Gastrocnemius medialis (tissue), 4 donors: ENCODE measurements around the gene SIPA1. TPM values are rescaled to one million over a fixed set of nuclear protein-coding genes. Genes with fewer than 3 reads are reported as not detected.

Experiments used
- ATAC-seq, 2 donors: fragments of 150-250 bp; one replicate each; pipeline ENCODE4 v1.9.1; 2016
- DNase-seq, 2 donors: peaks; one replicate each; pipeline ENCODE4 v3.0.0-alpha.2; 2019
- H3K27ac ChIP-seq, 4 donors: fragments of 200-600 bp; sonication (generic); 1 replicate in 1 of 4; 2 replicates in 3 of 4; pipeline ENCODE4 v1.5.1; 2016 to 2018; ENCODE audit warnings: mild to moderate bottlenecking in 2 of 4, moderate library complexity in 1 of 4
- H3K27me3 ChIP-seq, 3 donors: fragments of 200-600 bp; sonication (generic) in 2 of 3; 1 replicate in 1 of 3; 2 replicates in 2 of 3; pipeline versions ENCODE4 v1.5.1 to v1.6.0; 2016 to 2019; ENCODE audit warnings: mild to moderate bottlenecking in 1 of 3, moderate library complexity in 1 of 3
- H3K36me3 ChIP-seq, 2 donors: fragments of 200-600 bp; sonication (generic) in 1 of 2; one replicate each; pipeline ENCODE4 v1.5.1; 2017 to 2018
- H3K4me1 ChIP-seq, 2 donors: fragments of 200-600 bp; sonication (generic) in 1 of 2; one replicate each; pipeline ENCODE4 v1.5.1; 2016 to 2017; ENCODE audit warnings: mild to moderate bottlenecking in 2 of 2
- H3K4me3 ChIP-seq, 4 donors: fragments of 200-600 bp; sonication (generic) in 3 of 4; 1 replicate in 1 of 4; 2 replicates in 3 of 4; pipeline ENCODE4 v1.5.1; 2016 to 2019; ENCODE audit warnings: mild to moderate bottlenecking in 2 of 4
- H3K9me3 ChIP-seq, 3 donors: fragments of 200-600 bp; sonication (generic) in 2 of 3; 1 replicate in 1 of 3; 2 replicates in 2 of 3; pipeline ENCODE4 v1.5.1; 2016 to 2019
- POLR2A ChIP-seq, 2 donors: fragments of 450-650 bp; IDR thresholded peaks; one replicate each; pipeline ENCODE4 v1.6.1; 2017; ENCODE audit warnings: antibody characterized with exemption in 2 of 2, mild to moderate bottlenecking in 2 of 2, moderate library complexity in 2 of 2
- in situ Hi-C, 4 donors: fragments of 200-750 bp; cut with MboI; loops; one replicate each; pipeline versions ENCODE4 v1.15.0 to v1.8.0; 2017; ENCODE audit warnings: low sequenced_read_pairs in 4 of 4
- intact Hi-C: fragments of 100-400 bp; cut with DNase I; formaldehyde crosslinking; loops from one replicate; pipeline ENCODE4 v1.15.1; 2023; ENCODE audit warnings: low total_unique reads
- total RNA-seq, 4 donors: library from RNA; depleted of rRNA; stranded (reverse); fragments of >200 nt; gene quantifications; one replicate each; pipeline versions ENCODE4 v1.1.0 to v1.2.3, GENCODE V29; 2016
- TF ChIP-seq, protein P1 (sequence below), 5 experiments: fragments of 450-650 bp in 3 of 5; fragments of 200-600 bp in 2 of 5; sonication (generic) in 2 of 5; IDR thresholded peaks in 4 of 5; conservative IDR thresholded peaks in 1 of 5; 1 replicate in 4 of 5; 2 replicates in 1 of 5; pipeline ENCODE4 v1.5.1; 2016 to 2019; ENCODE audit warnings: antibody characterized with exemption in 5 of 5, mild to moderate bottlenecking in 3 of 5, moderate library complexity in 3 of 5

SIPA1 gene
- total RNA-seq, 4 donors from 2014 or later: 6.7 to 10.9 (median 10.0) TPM

DNA sequence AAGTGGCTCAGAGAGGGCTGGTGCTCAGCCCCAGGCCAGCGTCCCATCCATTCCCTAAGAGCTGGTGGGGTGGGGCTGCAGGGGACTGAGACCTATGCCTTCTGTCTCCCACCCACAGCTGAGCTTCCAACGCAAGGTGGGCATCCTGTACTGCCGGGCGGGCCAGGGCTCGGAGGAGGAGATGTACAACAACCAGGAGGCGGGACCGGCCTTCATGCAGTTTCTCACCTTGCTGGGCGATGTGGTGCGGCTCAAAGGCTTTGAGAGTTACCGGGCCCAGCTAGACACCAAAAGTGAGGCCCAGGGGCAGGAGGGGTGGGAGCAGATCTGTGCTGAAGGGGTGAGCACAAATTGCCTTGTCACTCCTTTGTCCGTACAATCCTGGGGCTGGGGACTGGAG is 6.9 kb downstream of the SIPA1 start:
- no peak overlapping the region for H3K27ac ChIP-seq
- in situ Hi-C loops: no loop called here
- peaks cover under 1 to 4% of the 10 kb centered on the region in 2 donors for H3K4me1 ChIP-seq

DNA sequence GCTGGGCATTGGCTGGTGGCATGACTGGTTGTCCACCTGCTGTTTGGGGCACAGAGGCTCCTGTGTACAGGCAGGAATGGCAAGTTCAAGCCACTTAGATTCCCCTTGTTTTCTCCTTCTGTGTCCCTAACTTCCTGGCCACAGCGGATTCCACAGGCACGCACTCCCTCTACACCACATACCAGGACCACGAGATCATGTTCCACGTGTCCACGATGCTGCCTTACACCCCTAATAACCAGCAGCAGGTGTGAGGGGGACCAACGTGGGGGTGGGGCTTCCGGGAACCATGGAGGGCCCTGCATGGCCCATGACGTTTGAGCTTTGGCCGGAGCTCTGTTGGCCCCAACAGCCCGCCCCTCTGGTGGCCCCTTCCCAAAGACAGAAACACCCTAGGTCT is 7.8 kb downstream of the SIPA1 start:
- ATAC-seq (no peak), DNase-seq (no peak)
- Histone ChIP-seq H3K36me3 (peaks cover 0 to 9% of the 10 kb centered on the region in 2 donors), H3K4me3 (no peak overlapping the region), H3K27ac (no peak overlapping the region), H3K4me1 (peaks cover 0 to under 1% of the 10 kb centered on the region in 2 donors), H3K9me3 (no peaks in the 10 kb centered on the region), H3K27me3 (peaks cover 0 to 5% (median 0%) of the 10 kb centered on the region in 3 donors)
- in situ Hi-C loops: no loop called here
- intact Hi-C loops: no loop called here
- TF ChIP-seq POLR2A (IDR thresholded peaks at IDR 0.05): no peak

More for the DNA sequence above, 6.9 kb downstream of the SIPA1 start:
- DNase-seq (no peak), ATAC-seq (no peak)
- intact Hi-C loops: no loop called here
- H3K27me3 ChIP-seq: peaks cover 0 to 5% (median 0%) of the 10 kb centered on the region in 3 donors
- no peak overlapping the region for H3K4me3 ChIP-seq
- TF ChIP-seq, protein P1, sequence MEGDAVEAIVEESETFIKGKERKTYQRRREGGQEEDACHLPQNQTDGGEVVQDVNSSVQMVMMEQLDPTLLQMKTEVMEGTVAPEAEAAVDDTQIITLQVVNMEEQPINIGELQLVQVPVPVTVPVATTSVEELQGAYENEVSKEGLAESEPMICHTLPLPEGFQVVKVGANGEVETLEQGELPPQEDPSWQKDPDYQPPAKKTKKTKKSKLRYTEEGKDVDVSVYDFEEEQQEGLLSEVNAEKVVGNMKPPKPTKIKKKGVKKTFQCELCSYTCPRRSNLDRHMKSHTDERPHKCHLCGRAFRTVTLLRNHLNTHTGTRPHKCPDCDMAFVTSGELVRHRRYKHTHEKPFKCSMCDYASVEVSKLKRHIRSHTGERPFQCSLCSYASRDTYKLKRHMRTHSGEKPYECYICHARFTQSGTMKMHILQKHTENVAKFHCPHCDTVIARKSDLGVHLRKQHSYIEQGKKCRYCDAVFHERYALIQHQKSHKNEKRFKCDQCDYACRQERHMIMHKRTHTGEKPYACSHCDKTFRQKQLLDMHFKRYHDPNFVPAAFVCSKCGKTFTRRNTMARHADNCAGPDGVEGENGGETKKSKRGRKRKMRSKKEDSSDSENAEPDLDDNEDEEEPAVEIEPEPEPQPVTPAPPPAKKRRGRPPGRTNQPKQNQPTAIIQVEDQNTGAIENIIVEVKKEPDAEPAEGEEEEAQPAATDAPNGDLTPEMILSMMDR (IDR thresholded peaks at IDR 0.05 in 4 of 5, conservative IDR thresholded peaks at IDR 0.05 in 1 of 5): no peak
- TF ChIP-seq POLR2A (IDR thresholded peaks at IDR 0.05): no peak
- H3K9me3 ChIP-seq: no peaks in the 10 kb centered on the region
- peaks cover 0 to 9% of the 10 kb centered on the region in 2 donors for H3K36me3 ChIP-seq

DNA sequence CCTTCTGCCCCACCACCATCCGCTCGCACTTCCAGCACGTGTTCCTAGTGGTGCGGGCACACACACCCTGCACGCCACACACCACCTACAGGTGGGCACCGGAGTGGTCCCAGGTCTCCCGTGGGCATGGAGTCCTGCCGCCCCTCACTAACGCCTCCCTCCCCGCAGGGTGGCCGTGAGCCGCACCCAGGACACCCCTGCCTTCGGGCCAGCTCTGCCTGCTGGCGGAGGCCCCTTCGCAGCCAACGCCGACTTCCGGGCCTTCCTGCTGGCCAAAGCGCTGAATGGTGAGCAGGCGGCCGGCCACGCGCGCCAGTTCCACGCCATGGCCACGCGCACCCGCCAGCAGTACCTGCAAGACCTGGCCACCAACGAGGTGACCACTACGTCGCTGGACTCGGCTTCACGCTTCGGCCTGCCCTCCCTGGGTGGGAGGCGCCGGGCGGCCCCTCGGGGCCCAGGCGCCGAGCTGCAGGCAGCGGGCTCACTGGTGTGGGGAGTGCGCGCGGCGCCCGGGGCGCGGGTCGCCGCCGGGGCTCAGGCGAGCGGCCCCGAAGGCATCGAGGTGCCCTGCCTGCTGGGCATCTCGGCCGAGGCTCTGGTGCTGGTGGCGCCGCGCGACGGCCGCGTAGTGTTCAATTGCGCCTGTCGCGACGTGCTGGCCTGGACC is 8.5 kb downstream of the SIPA1 start:
- H3K36me3 ChIP-seq: peaks cover 0 to 9% of the 10 kb centered on the region in 2 donors
- H3K4me3 ChIP-seq: no peak overlapping the region
- peaks cover 0 to 5% (median 0%) of the 10 kb centered on the region in 3 donors for H3K27me3 ChIP-seq
- peaks cover 0 to 3% of the 10 kb centered on the region in 2 donors for H3K4me1 ChIP-seq
- in situ Hi-C loops: no loop called here
- ATAC-seq (no peak), DNase-seq (no peak)
- TF ChIP-seq, protein P1 (IDR thresholded peaks at IDR 0.05 in 4 of 5, conservative IDR thresholded peaks at IDR 0.05 in 1 of 5): no peak
- TF ChIP-seq POLR2A (IDR thresholded peaks at IDR 0.05): no peak
- H3K27ac ChIP-seq: no peak overlapping the region
- intact Hi-C loops: no loop called here
- H3K9me3 ChIP-seq: no peaks in the 10 kb centered on the region

DNA sequence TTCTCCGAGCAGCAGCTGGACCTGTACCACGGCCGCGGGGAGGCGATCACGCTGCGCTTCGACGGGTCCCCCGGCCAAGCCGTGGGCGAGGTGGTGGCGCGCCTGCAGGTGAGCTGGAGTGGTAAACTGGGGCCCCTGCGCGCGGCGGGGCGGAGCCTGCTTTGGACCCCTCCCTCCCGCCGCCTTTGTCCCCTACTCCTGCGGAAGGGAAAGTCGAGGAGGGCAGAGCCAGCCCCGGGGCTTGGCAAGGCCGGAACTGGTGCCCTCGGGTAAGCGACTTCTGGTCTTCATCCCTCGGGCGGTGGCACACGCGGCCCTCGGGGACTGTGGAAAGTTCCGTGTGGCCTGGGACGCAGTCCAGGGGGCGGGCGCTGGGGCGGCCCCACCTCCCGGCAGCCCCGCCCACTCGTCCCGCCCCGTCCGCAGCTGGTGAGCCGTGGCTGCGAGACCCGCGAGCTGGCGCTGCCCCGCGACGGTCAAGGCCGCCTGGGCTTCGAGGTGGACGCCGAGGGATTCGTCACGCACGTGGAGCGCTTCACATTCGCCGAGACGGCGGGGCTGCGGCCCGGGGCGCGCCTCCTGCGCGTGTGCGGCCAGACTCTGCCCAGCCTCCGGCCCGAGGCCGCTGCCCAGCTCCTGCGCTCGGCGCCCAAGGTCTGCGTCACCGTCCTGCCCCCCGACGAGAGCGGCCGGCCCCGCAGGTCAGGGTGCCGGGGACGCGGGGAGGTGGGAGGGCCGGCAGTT is 9.2 kb downstream of the SIPA1 start:
- H3K27ac ChIP-seq: peak overlapping the region in 1 of 4 donors; percentile 13
- intact Hi-C loops: no loop called here

More for the DNA sequence above, 9.2 kb downstream of the SIPA1 start:
- Histone ChIP-seq H3K36me3 (peaks cover 0 to 9% of the 10 kb centered on the region in 2 donors), H3K27me3 (peaks cover 0 to 5% (median 0%) of the 10 kb centered on the region in 3 donors), H3K4me3 (peak overlapping the region in 2 of 4 donors; percentile 24 to 47), H3K9me3 (no peaks in the 10 kb centered on the region), H3K4me1 (peaks cover 6 to 10% of the 10 kb centered on the region in 2 donors)
- TF ChIP-seq, protein P1 (IDR thresholded peaks at IDR 0.05 in 4 of 5, conservative IDR thresholded peaks at IDR 0.05 in 1 of 5): no peak
- TF ChIP-seq POLR2A (IDR thresholded peaks at IDR 0.05): no peak
- DNase-seq (no peak), ATAC-seq (peak in 1 of 2 donors; percentile 47)
- in situ Hi-C loops: no loop called here
